Ectodermal cell (in vitro differentiated cells): ENCODE results near the gene JAZF1.

Source experiments
- H3K27ac ChIP-seq: 2 replicates; pipeline ENCODE4 v1.7.0; 2013; ENCODE audit warnings: mild to moderate bottlenecking, low read depth, low read length; ENCODE audit not compliant: insufficient read depth, poor library complexity, severe bottlenecking
- H3K27me3 ChIP-seq: 2 replicates; pipeline ENCODE4 v1.7.0; 2013; ENCODE audit warnings: mild to moderate bottlenecking, low read length; ENCODE audit not compliant: insufficient read depth, control insufficient read depth, poor library complexity, severe bottlenecking
- H3K36me3 ChIP-seq: one replicate; pipeline ENCODE4 v1.7.0; 2013; ENCODE audit warnings: low read length; ENCODE audit not compliant: control insufficient read depth, insufficient read depth
- H3K4me1 ChIP-seq: one replicate; pipeline ENCODE4 v1.7.0; 2013; ENCODE audit warnings: low read length; ENCODE audit not compliant: control insufficient read depth, insufficient read depth
- H3K4me3 ChIP-seq: 2 replicates; pipeline ENCODE4 v1.7.0; 2013; ENCODE audit warnings: low read depth, low read length, control low read depth; ENCODE audit not compliant: insufficient read depth
- H3K9me3 ChIP-seq: 2 replicates; pipeline ENCODE4 v1.7.0; 2013; ENCODE audit warnings: mild to moderate bottlenecking, low read length, moderate library complexity; ENCODE audit not compliant: control insufficient read depth
- WGBS, 2 experiments: methylation state at CpG; one replicate each; pipeline ENCODE4 v1.1.7; 2013; ENCODE audit warnings: missing lambda C conversion rate in 2 of 2; 5-methylcytosine and 5-hydroxymethylcytosine counted together

JAZF1 gene

GRCh38 chr7:28112467-28112866 lies 68.1 kb downstream of the JAZF1 start:
- H3K27ac ChIP-seq, result no peak overlapping the region
- no peaks in the 10 kb centered on the region for H3K36me3 ChIP-seq
- no peaks in the 10 kb centered on the region for H3K27me3 ChIP-seq
- WGBS, 2 experiments, result 95 to 100% methylated on average over 3 of the region's 3 CpGs
- no peak overlapping the region for H3K4me3 ChIP-seq
- no peaks in the 10 kb centered on the region for H3K9me3 ChIP-seq
- no peaks in the 10 kb centered on the region for H3K4me1 ChIP-seq

- Histone ChIP-seq H3K4me3 (no peak overlapping the region), H3K27ac (no peak overlapping the region), H3K27me3 (no peaks in the 10 kb centered on the region), H3K4me1 (no peaks in the 10 kb centered on the region), H3K36me3 (no peaks in the 10 kb centered on the region), H3K9me3 (no peaks in the 10 kb centered on the region)
- 89 to 94% methylated on average over 3 of the region's 3 CpGs for WGBS, 2 experiments
Observed at GRCh38 chr7:28112012-28112411, 68.6 kb downstream of the JAZF1 start.

DNA sequence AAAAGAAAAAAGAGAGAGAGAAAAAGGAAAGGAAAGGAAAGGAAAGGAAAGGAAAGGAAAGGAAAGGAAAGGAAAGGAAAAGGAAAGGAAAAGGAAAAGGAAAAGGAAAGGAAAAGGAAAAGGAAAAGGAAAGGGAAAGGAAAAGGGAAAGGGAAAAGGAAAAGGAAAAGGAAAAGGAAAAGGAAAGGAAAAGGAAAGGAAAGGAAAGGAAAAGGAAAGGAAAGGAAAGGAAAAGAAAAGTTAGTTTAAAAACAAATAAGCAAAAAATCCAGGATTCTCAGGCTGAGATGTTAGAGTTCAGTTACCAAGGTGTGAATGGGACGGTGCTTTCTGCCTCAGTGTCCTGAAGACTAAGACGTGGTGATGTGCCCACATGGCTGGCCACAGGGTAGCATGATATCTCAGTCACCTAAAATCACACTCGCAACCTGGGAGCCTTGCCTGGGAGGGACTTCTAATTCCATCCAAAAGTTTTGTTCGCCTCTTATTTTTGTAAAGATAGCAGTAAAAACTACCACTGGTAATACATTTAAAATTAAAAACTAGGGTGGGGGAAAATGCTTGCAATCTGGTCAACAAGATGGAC lies 70.1 kb downstream of the JAZF1 start:
- H3K9me3 ChIP-seq, result no peaks in the 10 kb centered on the region
- H3K27me3 ChIP-seq, result no peaks in the 10 kb centered on the region
- no peaks in the 10 kb centered on the region for H3K4me1 ChIP-seq
- H3K27ac ChIP-seq, result no peak overlapping the region
- H3K36me3 ChIP-seq, result no peaks in the 10 kb centered on the region
- WGBS, 2 experiments, result 90 to 95% methylated on average over 3 to 4 of the region's 4 CpGs
- H3K4me3 ChIP-seq, result no peak overlapping the region

- 86 to 96% methylated on average over 2 of the region's 3 CpGs for WGBS, 2 experiments
- no peak overlapping the region for H3K4me3 ChIP-seq
- no peaks in the 10 kb centered on the region for H3K27me3 ChIP-seq
- H3K9me3 ChIP-seq, result no peaks in the 10 kb centered on the region
- no peaks in the 10 kb centered on the region for H3K36me3 ChIP-seq
- no peaks in the 10 kb centered on the region for H3K4me1 ChIP-seq
- H3K27ac ChIP-seq, result no peak overlapping the region
Observed at GRCh38 chr7:28108747-28109146, 71.8 kb downstream of the JAZF1 start.

DNA sequence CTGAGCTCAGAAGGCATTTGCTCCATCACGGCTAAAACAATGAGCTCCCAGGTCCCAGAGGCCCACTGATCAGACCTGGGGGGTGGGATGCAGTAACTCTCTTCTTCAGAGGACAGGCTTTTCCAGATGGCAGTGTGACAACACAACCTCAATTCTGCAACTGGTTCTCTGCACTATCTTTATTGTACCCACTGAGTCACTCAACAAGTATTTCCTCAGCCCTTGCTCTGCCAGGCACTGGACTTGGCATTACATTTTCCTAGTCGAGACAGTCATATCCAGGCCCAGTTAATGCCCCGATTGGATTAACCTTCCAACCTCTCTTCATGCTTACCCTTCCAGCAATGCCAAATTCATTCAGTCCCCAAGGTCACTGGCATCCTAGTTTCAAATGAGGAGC lies 72.6 kb downstream of the JAZF1 start:
- Histone ChIP-seq H3K4me1 (no peaks in the 10 kb centered on the region), H3K36me3 (no peaks in the 10 kb centered on the region), H3K9me3 (no peaks in the 10 kb centered on the region), H3K27ac (no peak overlapping the region), H3K4me3 (no peak overlapping the region), H3K27me3 (no peaks in the 10 kb centered on the region)
- WGBS, 2 experiments, result 89% methylated on average over 3 of the region's 3 CpGs

- H3K27ac ChIP-seq, result no peak overlapping the region
- H3K36me3 ChIP-seq, result no peaks in the 10 kb centered on the region
Observed at GRCh38 chr7:28106321-28106829, 74.2 kb downstream of the JAZF1 start.

GRCh38 chr7:28105234-28105633 lies 75.4 kb downstream of the JAZF1 start:
- Histone ChIP-seq H3K27ac (no peak overlapping the region), H3K9me3 (no peaks in the 10 kb centered on the region), H3K36me3 (no peaks in the 10 kb centered on the region), H3K27me3 (no peaks in the 10 kb centered on the region), H3K4me1 (no peaks in the 10 kb centered on the region), H3K4me3 (no peak overlapping the region)
- WGBS, 2 experiments, result 90 to 91% methylated on average over 5 to 6 of the region's 6 CpGs

More at GRCh38 chr7:28106321-28106829, 74.2 kb downstream of the JAZF1 start:
- H3K9me3 ChIP-seq, result no peaks in the 10 kb centered on the region
- 86 to 93% methylated on average over 6 of the region's 6 CpGs for WGBS, 2 experiments
- no peaks in the 10 kb centered on the region for H3K27me3 ChIP-seq
- H3K4me3 ChIP-seq, result no peak overlapping the region
- H3K4me1 ChIP-seq, result no peaks in the 10 kb centered on the region

DNA sequence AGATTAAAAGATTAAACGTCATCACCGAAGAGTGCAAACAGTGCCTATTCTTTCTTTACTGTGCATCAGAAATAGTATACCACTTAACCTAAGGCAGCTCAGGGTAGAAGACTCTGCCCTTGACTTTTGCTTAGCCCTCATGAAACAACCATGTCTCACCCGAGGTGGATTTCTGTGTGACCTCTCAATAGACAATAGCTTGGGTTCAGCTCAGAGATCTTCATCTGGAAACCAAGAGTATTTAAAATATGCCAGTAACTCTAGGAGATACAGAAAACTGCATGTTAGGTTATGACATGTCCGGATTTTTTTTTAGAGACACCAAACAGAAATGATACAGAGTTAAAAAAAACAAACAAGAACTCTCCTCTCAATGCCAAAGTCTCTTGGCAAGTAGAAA lies 75.8 kb downstream of the JAZF1 start:
- H3K27me3 ChIP-seq, result no peaks in the 10 kb centered on the region
- no peak overlapping the region for H3K27ac ChIP-seq
- no peak overlapping the region for H3K4me3 ChIP-seq
- WGBS, 2 experiments, result 88 to 91% methylated on average over 4 of the region's 4 CpGs
- H3K4me1 ChIP-seq, result no peaks in the 10 kb centered on the region
- no peaks in the 10 kb centered on the region for H3K9me3 ChIP-seq
- H3K36me3 ChIP-seq, result no peaks in the 10 kb centered on the region

GRCh38 chr7:28104041-28104541 lies 76.5 kb downstream of the JAZF1 start:
- no peaks in the 10 kb centered on the region for H3K9me3 ChIP-seq
- no peaks in the 10 kb centered on the region for H3K4me1 ChIP-seq
- H3K27me3 ChIP-seq, result no peaks in the 10 kb centered on the region
- H3K36me3 ChIP-seq, result no peaks in the 10 kb centered on the region
- H3K4me3 ChIP-seq, result no peak overlapping the region
- 88 to 93% methylated on average over 3 of the region's 3 CpGs for WGBS, 2 experiments
- no peak overlapping the region for H3K27ac ChIP-seq

DNA sequence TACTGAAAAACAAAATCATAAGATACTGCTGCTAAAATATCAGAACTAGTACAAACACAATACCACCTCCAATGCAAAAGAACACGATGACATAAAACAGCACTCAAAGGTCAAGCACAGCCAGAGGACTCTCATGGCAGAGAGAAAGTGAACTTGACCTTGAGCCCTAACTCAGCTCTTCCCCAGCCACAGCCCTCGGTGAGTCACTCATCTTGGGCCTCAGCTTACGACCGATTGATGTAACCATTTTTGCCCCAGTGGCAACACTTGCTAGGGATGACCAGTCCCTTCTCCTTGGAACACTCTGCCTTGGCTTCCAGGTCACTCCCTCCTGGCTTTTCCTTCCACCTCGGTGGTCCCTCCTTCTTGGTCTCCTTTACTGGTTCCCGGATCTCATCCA lies 77.8 kb downstream of the JAZF1 start:
- Histone ChIP-seq H3K36me3 (no peaks in the 10 kb centered on the region), H3K4me1 (no peaks in the 10 kb centered on the region), H3K9me3 (no peaks in the 10 kb centered on the region), H3K4me3 (no peak overlapping the region), H3K27me3 (no peaks in the 10 kb centered on the region), H3K27ac (no peak overlapping the region)
- WGBS, 2 experiments, result 92% methylated on average over 6 of the region's 6 CpGs
